HepG2 (cell line): ENCODE measurements around the gene LRIG1. TPM values are rescaled to one million over a fixed set of nuclear protein-coding genes. Genes with fewer than 3 reads are reported as not detected.

Experiments
- CREBL2 ChIP-seq: sonication (generic); formaldehyde crosslinking; IDR thresholded peaks from 2 replicates; pipeline ENCODE4 v1.8.1; 2023; ENCODE audit warnings: missing genetic modification reagents, mild to moderate bottlenecking, borderline replicate concordance
- FOSL2 ChIP-seq: sonication (generic); formaldehyde crosslinking; IDR thresholded peaks from 2 replicates; pipeline ENCODE4 v1.4.0; 2020; ENCODE audit warnings: missing genetic modification reagents
- MTF1 ChIP-seq: sonication (generic); formaldehyde crosslinking; IDR thresholded peaks from 2 replicates; pipeline ENCODE4 v1.5.0; 2020; ENCODE audit warnings: missing genetic modification reagents
- NPAS2 ChIP-seq: sonication (generic); formaldehyde crosslinking; IDR thresholded peaks from 2 replicates; pipeline ENCODE4 v1.8.0; 2022; ENCODE audit warnings: mild to moderate bottlenecking, missing genetic modification reagents, borderline replicate concordance
- RELA ChIP-seq: sonication (generic); formaldehyde crosslinking; IDR thresholded peaks from 2 replicates; pipeline ENCODE4 v1.4.0; 2020; ENCODE audit warnings: missing genetic modification reagents
- ZFX ChIP-seq: sonication (generic); formaldehyde crosslinking; IDR thresholded peaks from 2 replicates; pipeline ENCODE4 v1.4.0; 2020; ENCODE audit warnings: mild to moderate bottlenecking, low read depth, missing genetic modification reagents, moderate library complexity
- ZNF12 ChIP-seq: sonication (generic); formaldehyde crosslinking; IDR thresholded peaks from 2 replicates; pipeline ENCODE4 v1.5.0; 2020; ENCODE audit warnings: missing genetic modification reagents
- ZNF230 ChIP-seq: sonication (generic); formaldehyde crosslinking; IDR thresholded peaks from 2 replicates; pipeline ENCODE4 v1.4.0; 2020; ENCODE audit warnings: mild to moderate bottlenecking, missing genetic modification reagents
- ZNF512B ChIP-seq: sonication (generic); formaldehyde crosslinking; IDR thresholded peaks from 2 replicates; pipeline ENCODE4 v1.5.1; 2020; ENCODE audit warnings: missing genetic modification reagents, mild to moderate bottlenecking, borderline replicate concordance
- ZNF543 ChIP-seq: sonication (generic); formaldehyde crosslinking; IDR thresholded peaks from 2 replicates; pipeline ENCODE4 v1.4.0; 2020; ENCODE audit warnings: mild to moderate bottlenecking, missing genetic modification reagents
- ZNF629 ChIP-seq: sonication (generic); formaldehyde crosslinking; conservative IDR thresholded peaks from 2 replicates; pipeline ENCODE4 v1.5.0; 2020; ENCODE audit warnings: missing genetic modification reagents
- ZNF773 ChIP-seq: sonication (generic); formaldehyde crosslinking; IDR thresholded peaks from 2 replicates; pipeline ENCODE4 v1.4.0; 2020; ENCODE audit warnings: missing genetic modification reagents, borderline replicate concordance
- ZNF83 ChIP-seq: sonication (generic); formaldehyde crosslinking; IDR thresholded peaks from 2 replicates; pipeline ENCODE4 v1.4.0; 2020; ENCODE audit warnings: missing genetic modification reagents, mild to moderate bottlenecking, borderline replicate concordance
- polyA plus RNA-seq, 8 experiments: library from polyadenylated mRNA; depleted of rRNA in 3 of 8; stranded (reverse) in 7 of 8; unstranded in 1 of 8; fragments of >200 nt; fragmentation: Illumina TruSeq in 4 of 8; extraction: Trizol in 4 of 8; gene quantifications; 2 replicates each; pipeline versions ENCODE4 v1.2.1 to v1.2.3, GENCODE V29; 2011 to 2016; ENCODE audit warnings: low read depth in 4 of 8, missing spikeins in 1 of 8, mixed read lengths in 1 of 8; ENCODE audit not compliant: insufficient read depth in 1 of 8
- total RNA-seq, 5 experiments: library from RNA; depleted of rRNA; stranded (reverse); fragments of >200 nt; fragmentation: Illumina TruSeq; extraction: Trizol; gene quantifications; 2 replicates each; pipeline ENCODE4 v1.2.3, GENCODE V29; 2016; ENCODE audit warnings: low read depth in 1 of 5
- TF ChIP-seq, protein P1 (sequence below): sonication (generic); formaldehyde crosslinking; IDR thresholded peaks from 2 replicates; pipeline ENCODE4 v1.5.1; 2020; ENCODE audit warnings: missing genetic modification reagents, mild to moderate bottlenecking, borderline replicate concordance
- TF ChIP-seq, protein P2 (sequence below): sonication (generic); formaldehyde crosslinking; IDR thresholded peaks from 2 replicates; pipeline ENCODE4 v1.5.1; 2020; ENCODE audit warnings: mild to moderate bottlenecking, missing genetic modification reagents, borderline replicate concordance
- TF ChIP-seq, protein P3 (sequence below): sonication (generic); formaldehyde crosslinking; IDR thresholded peaks from 2 replicates; pipeline ENCODE4 v1.8.0; 2022; ENCODE audit warnings: mild to moderate bottlenecking, missing genetic modification reagents; ENCODE audit not compliant: insufficient replicate concordance

LRIG1 gene
- total and polyA plus RNA-seq, 2 of the 13 experiments (the other 11 are each of a cell fraction or from before 2014, with no cell fraction given), result 17.8 to 24.8 TPM

- TF ChIP-seq, protein P1, sequence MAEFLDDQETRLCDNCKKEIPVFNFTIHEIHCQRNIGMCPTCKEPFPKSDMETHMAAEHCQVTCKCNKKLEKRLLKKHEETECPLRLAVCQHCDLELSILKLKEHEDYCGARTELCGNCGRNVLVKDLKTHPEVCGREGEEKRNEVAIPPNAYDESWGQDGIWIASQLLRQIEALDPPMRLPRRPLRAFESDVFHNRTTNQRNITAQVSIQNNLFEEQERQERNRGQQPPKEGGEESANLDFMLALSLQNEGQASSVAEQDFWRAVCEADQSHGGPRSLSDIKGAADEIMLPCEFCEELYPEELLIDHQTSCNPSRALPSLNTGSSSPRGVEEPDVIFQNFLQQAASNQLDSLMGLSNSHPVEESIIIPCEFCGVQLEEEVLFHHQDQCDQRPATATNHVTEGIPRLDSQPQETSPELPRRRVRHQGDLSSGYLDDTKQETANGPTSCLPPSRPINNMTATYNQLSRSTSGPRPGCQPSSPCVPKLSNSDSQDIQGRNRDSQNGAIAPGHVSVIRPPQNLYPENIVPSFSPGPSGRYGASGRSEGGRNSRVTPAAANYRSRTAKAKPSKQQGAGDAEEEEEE (CRISPR knock-in tag), result no peak
- TF ChIP-seq ZFX (CRISPR knock-in tag) (0 out of 2 replicates have a peak, but pooled peaks have one; percentile 10), ZNF512B (CRISPR knock-in tag) (no peak), CREBL2 (CRISPR knock-in tag) (no peak), ZNF543 (CRISPR knock-in tag) (no peak), ZNF83 (CRISPR knock-in tag) (no peak), ZNF629 (CRISPR knock-in tag) (0 out of 2 replicates have a peak, but pooled peaks have one; percentile 52), RELA (CRISPR knock-in tag) (no peak), MTF1 (CRISPR knock-in tag) (no peak), ZNF12 (CRISPR knock-in tag) (0 out of 2 replicates have a peak, but pooled peaks have one; percentile 7), FOSL2 (CRISPR knock-in tag) (peak; percentile 76), ZNF773 (CRISPR knock-in tag) (no peak), NPAS2 (CRISPR knock-in tag) (no peak), ZNF230 (CRISPR knock-in tag) (no peak)
- TF ChIP-seq, protein P2, sequence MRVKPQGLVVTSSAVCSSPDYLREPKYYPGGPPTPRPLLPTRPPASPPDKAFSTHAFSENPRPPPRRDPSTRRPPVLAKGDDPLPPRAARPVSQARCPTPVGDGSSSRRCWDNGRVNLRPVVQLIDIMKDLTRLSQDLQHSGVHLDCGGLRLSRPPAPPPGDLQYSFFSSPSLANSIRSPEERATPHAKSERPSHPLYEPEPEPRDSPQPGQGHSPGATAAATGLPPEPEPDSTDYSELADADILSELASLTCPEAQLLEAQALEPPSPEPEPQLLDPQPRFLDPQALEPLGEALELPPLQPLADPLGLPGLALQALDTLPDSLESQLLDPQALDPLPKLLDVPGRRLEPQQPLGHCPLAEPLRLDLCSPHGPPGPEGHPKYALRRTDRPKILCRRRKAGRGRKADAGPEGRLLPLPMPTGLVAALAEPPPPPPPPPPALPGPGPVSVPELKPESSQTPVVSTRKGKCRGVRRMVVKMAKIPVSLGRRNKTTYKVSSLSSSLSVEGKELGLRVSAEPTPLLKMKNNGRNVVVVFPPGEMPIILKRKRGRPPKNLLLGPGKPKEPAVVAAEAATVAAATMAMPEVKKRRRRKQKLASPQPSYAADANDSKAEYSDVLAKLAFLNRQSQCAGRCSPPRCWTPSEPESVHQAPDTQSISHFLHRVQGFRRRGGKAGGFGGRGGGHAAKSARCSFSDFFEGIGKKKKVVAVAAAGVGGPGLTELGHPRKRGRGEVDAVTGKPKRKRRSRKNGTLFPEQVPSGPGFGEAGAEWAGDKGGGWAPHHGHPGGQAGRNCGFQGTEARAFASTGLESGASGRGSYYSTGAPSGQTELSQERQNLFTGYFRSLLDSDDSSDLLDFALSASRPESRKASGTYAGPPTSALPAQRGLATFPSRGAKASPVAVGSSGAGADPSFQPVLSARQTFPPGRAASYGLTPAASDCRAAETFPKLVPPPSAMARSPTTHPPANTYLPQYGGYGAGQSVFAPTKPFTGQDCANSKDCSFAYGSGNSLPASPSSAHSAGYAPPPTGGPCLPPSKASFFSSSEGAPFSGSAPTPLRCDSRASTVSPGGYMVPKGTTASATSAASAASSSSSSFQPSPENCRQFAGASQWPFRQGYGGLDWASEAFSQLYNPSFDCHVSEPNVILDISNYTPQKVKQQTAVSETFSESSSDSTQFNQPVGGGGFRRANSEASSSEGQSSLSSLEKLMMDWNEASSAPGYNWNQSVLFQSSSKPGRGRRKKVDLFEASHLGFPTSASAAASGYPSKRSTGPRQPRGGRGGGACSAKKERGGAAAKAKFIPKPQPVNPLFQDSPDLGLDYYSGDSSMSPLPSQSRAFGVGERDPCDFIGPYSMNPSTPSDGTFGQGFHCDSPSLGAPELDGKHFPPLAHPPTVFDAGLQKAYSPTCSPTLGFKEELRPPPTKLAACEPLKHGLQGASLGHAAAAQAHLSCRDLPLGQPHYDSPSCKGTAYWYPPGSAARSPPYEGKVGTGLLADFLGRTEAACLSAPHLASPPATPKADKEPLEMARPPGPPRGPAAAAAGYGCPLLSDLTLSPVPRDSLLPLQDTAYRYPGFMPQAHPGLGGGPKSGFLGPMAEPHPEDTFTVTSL, result peak; percentile 95
- TF ChIP-seq, protein P3, sequence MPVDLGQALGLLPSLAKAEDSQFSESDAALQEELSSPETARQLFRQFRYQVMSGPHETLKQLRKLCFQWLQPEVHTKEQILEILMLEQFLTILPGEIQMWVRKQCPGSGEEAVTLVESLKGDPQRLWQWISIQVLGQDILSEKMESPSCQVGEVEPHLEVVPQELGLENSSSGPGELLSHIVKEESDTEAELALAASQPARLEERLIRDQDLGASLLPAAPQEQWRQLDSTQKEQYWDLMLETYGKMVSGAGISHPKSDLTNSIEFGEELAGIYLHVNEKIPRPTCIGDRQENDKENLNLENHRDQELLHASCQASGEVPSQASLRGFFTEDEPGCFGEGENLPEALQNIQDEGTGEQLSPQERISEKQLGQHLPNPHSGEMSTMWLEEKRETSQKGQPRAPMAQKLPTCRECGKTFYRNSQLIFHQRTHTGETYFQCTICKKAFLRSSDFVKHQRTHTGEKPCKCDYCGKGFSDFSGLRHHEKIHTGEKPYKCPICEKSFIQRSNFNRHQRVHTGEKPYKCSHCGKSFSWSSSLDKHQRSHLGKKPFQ (CRISPR knock-in tag), result peak; percentile 97
These were observed 37.7 kb downstream of the LRIG1 start (continued) for GRCh38 chr3:66463054-66463631.
